T-helper 1 cell treated with Interleukin-12 subunit alpha and Interleukin-12 subunit beta and Interleukin-4 antibody, amounts not matched to agents 30 μg/mL and 1 μg/mL, for 36 hours (primary cell): ENCODE measurements around the gene TMEFF1.

Source experiments
- H3K27ac Mint-ChIP-seq: one replicate; pipeline ENCODE4 v1.8.0; 2021; ENCODE audit warnings: mild to moderate bottlenecking, mixed read lengths
- H3K27me3 Mint-ChIP-seq: one replicate; pipeline ENCODE4 v1.8.0; 2021; ENCODE audit warnings: low read depth, mixed read lengths
- H3K36me3 Mint-ChIP-seq: one replicate; pipeline ENCODE4 v1.8.0; 2021; ENCODE audit warnings: low read depth, mixed read lengths
- H3K4me1 Mint-ChIP-seq: one replicate; pipeline ENCODE4 v1.8.0; 2021; ENCODE audit warnings: low read depth, mixed read lengths
- H3K4me3 Mint-ChIP-seq: one replicate; pipeline ENCODE4 v1.8.0; 2021; ENCODE audit warnings: mild to moderate bottlenecking, moderate library complexity, mixed read lengths
- H3K9me3 Mint-ChIP-seq: one replicate; pipeline ENCODE4 v1.8.0; 2021; ENCODE audit warnings: mixed read lengths

The TMEFF1 gene

DNA sequence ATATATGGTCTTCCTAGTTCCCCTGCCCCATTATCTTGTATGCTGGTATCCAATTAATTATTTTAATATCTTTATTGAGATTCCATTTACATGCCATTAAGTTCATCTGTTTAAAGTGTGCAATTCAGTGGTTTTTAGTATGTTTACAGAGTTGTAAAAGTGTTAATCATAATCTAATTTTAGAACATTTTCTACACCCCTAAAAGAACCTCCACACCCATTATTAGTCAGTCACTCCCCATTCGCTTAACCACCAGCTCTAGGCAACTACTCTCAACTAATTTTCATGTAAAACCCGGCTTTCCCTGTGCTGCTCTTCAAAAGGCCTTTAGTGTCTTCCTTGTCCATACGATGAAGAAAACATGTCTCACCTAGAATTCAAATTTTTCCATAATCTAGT, 84.1 kb downstream of the TMEFF1 start:
- no peak overlapping the region for H3K27ac Mint-ChIP-seq
- H3K27me3 Mint-ChIP-seq, result no peaks in the 10 kb centered on the region
- no peaks in the 10 kb centered on the region for H3K9me3 Mint-ChIP-seq
- H3K4me3 Mint-ChIP-seq, result no peak overlapping the region
- no peaks in the 10 kb centered on the region for H3K36me3 Mint-ChIP-seq
- H3K4me1 Mint-ChIP-seq, result no peaks in the 10 kb centered on the region

DNA sequence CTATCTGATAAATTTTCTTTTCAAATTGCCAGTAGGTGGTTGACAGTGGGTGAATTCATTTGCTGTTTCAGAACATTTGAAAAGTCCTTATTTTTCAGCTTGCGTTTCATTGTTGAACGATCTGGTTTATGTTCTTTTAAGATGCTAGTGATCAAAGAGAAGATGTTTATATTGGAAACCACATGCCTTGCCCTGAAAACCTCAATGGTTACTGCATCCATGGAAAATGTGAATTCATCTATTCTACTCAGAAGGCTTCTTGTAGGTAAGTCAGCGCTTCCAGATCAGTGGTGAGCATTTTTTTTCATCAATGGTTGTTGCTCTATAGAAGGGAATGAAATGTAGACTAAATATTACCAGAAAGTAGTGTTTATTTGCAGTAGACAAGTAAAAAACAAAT, 88.3 kb downstream of the TMEFF1 start:
- Mint-ChIP-seq H3K9me3 (no peaks in the 10 kb centered on the region), H3K4me3 (no peak overlapping the region), H3K27ac (no peak overlapping the region), H3K36me3 (no peaks in the 10 kb centered on the region), H3K4me1 (no peaks in the 10 kb centered on the region), H3K27me3 (no peaks in the 10 kb centered on the region)

DNA sequence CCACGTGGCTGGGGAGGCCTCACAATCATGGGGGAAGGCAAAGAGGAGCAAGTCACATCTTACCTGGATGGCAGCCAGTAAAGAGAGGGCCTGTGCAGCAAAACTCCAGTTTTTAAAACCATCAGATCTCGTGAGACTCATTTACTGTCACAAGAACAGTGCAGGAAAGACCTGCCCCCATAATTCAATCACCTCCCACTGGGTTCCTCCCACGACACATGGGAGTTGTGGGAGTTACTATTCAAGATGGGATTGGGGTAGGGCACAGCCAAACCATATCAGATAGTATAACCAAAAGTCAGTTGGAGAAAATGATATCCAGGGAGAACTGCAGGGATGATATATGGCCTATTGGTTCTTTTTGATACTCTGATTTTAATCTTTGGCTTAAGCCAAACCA, 94.9 kb downstream of the TMEFF1 start:
- Mint-ChIP-seq H3K9me3 (no peaks in the 10 kb centered on the region), H3K4me1 (no peaks in the 10 kb centered on the region), H3K27ac (no peak overlapping the region), H3K36me3 (no peaks in the 10 kb centered on the region), H3K27me3 (no peaks in the 10 kb centered on the region), H3K4me3 (no peak overlapping the region)

DNA sequence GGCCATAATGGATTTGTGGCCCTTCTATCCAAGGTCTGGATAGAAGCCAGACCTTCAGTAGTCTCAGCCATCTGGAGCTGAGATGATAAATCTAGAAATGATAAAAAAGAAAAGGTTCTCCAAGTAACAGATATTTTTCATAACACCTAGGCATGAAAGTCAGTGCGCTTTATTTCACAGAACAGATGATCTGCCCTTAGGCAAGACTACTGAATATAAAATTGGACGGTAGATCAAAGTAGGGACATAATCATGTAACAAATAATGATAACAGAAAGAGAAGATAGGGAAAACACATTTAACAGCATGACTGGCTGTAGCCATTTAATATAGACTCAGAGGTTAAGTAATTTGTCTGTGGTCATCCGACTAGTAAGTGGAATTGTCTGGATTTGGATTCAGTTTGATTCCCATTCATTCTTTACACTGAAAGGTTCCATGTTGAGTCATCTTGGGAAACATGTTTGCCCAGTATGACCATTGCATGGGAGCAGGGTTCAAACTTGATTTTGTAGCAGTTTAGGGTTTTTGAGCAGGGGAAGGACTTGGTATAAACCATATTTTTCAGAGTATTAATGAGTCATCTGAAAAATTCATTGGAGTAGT, 100.8 kb downstream of the TMEFF1 start:
- no peaks in the 10 kb centered on the region for H3K9me3 Mint-ChIP-seq

DNA sequence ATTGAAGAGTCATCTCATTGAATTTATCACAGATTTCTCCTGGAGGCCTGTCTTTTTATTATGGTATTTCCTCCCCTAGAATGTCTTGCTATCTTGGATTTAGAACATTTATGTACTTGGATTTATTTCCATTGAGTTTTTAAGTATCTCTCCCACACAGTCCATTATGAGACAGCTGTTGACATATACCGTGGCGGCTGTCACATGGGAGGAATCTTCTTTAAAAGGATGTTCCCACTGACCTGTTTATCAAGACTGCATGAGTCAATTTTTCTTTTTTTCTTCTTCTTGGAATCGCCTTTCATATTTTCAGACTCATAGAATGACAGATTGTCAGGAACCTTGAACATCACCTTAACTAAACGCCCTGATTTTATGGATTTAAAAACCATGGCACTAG, 102.1 kb downstream of the TMEFF1 start:
- Mint-ChIP-seq H3K4me3 (no peak overlapping the region), H3K27me3 (no peaks in the 10 kb centered on the region), H3K9me3 (no peaks in the 10 kb centered on the region), H3K36me3 (no peaks in the 10 kb centered on the region), H3K27ac (no peak overlapping the region), H3K4me1 (no peaks in the 10 kb centered on the region)

More for the DNA sequence above, 100.8 kb downstream of the TMEFF1 start:
- H3K4me1 Mint-ChIP-seq, result no peaks in the 10 kb centered on the region
- no peaks in the 10 kb centered on the region for H3K36me3 Mint-ChIP-seq
- no peak overlapping the region for H3K4me3 Mint-ChIP-seq
- H3K27ac Mint-ChIP-seq, result no peak overlapping the region
- no peaks in the 10 kb centered on the region for H3K27me3 Mint-ChIP-seq

DNA sequence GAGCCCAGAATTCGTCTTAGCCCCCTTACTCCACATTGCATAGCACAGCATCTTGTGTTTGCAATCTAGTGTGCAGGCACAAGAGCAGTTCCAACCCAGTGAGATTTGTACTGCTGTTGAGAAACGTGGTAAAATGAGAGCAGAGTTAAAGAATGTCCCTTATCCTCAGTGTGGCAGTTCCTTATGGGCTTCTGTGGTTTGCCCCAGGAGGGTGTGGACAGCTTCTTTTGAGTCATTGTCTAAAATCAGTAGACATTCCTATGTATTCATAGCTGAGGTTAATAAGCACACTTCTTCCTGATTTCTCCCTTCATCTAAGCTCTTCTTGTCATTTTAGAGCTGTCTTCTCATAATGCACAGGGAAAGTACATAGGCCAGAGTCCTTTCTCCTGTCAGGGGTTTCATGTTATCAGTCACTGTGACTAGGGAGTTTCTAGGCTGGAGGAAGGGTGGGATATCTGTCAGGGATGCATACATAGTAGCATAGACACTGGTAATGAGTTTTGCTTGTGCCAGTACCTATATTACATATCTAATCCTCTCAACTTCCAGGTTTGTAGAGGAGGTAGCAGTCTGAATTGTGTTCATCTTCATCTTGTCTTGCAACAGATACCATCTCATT, 102.9 kb downstream of the TMEFF1 start:
- Mint-ChIP-seq H3K9me3 (no peaks in the 10 kb centered on the region), H3K36me3 (no peaks in the 10 kb centered on the region), H3K27me3 (no peaks in the 10 kb centered on the region), H3K4me3 (no peak overlapping the region), H3K27ac (no peak overlapping the region), H3K4me1 (no peaks in the 10 kb centered on the region)

DNA sequence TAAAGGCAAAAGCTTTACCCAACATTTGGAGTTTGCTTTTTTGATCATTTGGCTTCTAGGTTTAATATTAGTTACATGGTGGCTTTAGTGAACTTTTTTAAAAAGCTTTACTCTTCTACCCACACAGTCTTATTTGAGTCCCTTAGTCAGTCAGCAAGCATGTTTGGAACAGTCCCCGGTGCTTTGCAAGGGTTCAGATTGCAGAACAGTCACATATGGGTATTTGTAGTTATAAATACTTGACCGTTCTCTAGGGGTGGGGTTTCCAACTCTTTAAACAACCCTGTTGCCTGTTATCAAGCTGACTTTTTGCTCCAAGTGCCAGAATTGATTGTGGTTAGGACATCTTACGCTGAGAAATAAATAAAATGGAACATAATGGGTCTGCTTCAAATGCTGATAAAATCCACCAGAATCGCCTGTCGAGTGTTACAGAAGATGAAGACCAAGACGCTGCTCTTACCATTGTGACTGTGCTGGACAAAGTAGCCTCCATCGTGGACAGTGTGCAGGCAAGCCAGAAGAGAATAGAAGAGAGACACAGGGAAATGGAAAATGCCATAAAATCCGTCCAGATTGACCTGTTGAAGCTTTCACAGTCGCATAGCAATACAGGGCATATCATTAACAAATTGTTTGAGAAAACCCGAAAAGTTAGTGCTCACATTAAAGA, 105.0 kb downstream of the TMEFF1 start, which contains the start of gene CAVIN4:
CAVIN4 (plus strand) TSS at position 304 of the 673 bp plus-strand sequence; CDS start at position 369, 65 bp downstream.
- Mint-ChIP-seq H3K4me1 (no peaks in the 10 kb centered on the region), H3K27me3 (peaks cover 6% of the 10 kb centered on the region), H3K36me3 (no peaks in the 10 kb centered on the region), H3K4me3 (no peak within 1 kb of the TSS), H3K9me3 (no peaks in the 10 kb centered on the region), H3K27ac (no peak within 1 kb of the TSS)

DNA sequence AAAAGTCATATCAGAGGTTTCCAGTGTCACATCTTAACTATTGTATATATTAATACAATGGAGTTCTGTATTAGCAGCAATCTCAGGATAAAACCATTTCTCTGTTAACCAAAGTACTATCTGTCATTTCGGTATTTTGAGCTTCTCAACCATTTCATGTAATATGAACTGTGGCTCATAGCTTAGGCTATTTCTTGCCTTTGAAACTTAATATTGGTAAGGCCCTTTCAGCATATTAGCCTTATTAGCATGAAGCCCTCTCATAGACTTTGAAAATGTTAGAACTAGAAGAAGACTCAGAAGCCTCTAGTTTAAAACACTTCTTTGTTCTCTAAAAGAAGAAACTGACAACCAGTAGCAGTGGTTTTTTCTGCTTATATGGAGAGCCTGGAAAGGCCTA, 105.7 kb downstream of the TMEFF1 start:
- H3K4me3 Mint-ChIP-seq, result no peak overlapping the region
- no peaks in the 10 kb centered on the region for H3K9me3 Mint-ChIP-seq
- H3K4me1 Mint-ChIP-seq, result no peaks in the 10 kb centered on the region
- no peaks in the 10 kb centered on the region for H3K36me3 Mint-ChIP-seq
- H3K27me3 Mint-ChIP-seq, result peaks cover 6% of the 10 kb centered on the region
- no peak overlapping the region for H3K27ac Mint-ChIP-seq

DNA sequence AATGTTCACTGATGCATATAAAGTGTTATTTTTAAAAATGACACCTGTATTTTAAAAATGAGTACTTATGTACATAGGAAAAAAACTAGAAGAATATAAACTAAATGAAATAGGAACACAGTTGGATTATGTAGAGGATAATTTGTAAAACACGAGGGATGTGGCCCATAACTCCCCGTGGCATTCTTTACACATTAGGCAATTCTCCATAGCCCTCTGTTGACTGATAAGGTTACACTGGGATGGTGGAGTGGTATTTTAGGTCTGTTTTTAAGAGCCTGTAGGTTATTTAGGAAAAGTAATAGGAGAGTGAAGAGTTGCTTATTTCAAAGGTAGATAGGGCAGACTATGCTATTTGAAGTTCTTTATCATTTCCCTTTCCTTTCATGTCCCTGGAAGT, 106.7 kb downstream of the TMEFF1 start:
- H3K4me1 Mint-ChIP-seq, result no peaks in the 10 kb centered on the region
- H3K4me3 Mint-ChIP-seq, result no peak overlapping the region
- H3K27ac Mint-ChIP-seq, result no peak overlapping the region
- H3K36me3 Mint-ChIP-seq, result no peaks in the 10 kb centered on the region
- H3K9me3 Mint-ChIP-seq, result no peaks in the 10 kb centered on the region
- H3K27me3 Mint-ChIP-seq, result peaks cover 6% of the 10 kb centered on the region

DNA sequence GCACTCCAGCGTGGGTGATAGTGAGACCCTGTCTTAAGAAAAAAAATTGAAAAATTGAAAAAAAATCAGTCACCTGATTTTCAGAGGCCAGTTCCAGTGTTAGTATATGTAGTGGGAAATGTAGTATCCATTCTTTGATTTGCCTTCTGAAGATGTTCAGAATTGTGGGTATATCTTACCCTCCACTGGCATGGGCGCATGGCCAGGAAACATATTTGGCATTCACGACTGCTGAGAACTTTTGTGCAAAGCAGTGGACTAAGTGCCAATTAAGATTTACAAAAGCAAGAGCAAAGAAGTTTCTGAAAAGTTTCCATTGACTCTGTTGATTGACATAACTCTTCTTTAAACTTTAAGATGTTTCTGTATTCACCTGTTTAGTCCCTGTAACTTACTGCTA, 107.3 kb downstream of the TMEFF1 start:
- no peaks in the 10 kb centered on the region for H3K9me3 Mint-ChIP-seq

DNA sequence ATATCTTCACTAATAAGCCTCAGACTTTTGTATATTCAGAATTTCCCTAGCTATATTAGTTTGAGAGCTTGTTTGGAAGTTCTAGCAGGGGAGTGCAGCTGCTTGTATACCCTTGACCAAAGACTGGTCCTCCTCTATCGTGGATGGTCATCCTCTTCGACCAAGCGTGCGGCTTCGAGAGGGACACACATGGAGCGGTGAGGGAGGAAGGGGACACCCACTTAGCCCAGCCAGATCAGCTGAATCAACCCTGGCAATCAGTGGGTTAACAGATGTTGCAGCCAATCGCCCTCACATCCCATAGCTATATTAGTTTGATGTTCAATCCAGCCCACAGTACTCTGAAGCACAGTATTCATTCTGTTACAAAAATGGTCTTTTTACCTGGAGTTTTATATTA, 108.1 kb downstream of the TMEFF1 start:
- no peaks in the 10 kb centered on the region for H3K9me3 Mint-ChIP-seq
- H3K27me3 Mint-ChIP-seq, result peaks cover 6% of the 10 kb centered on the region
- H3K36me3 Mint-ChIP-seq, result no peaks in the 10 kb centered on the region

More for the DNA sequence above, 107.3 kb downstream of the TMEFF1 start:
- Mint-ChIP-seq H3K27me3 (peaks cover 6% of the 10 kb centered on the region), H3K4me1 (no peaks in the 10 kb centered on the region), H3K27ac (no peak overlapping the region), H3K4me3 (no peak overlapping the region), H3K36me3 (no peaks in the 10 kb centered on the region)

DNA sequence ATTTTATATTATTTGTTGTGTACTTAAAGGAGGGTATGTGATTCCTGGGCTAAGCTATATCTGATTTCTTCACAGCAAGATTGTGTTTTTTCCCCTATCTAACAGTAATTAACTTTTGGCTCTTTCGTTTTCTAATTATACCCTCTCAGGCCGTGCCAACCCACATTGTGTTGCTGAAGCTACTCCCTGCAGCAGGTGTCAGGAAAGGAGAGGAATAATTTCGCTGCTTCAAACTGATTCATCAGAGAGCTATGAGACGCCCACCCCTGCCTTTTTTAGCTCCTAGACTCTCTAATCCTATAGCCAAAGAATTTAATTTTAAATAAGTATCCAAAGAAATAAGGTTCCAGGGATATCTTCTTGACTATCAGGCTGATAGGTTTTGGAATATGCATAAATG, 108.7 kb downstream of the TMEFF1 start:
- H3K27me3 Mint-ChIP-seq, result peaks cover 6% of the 10 kb centered on the region
- no peaks in the 10 kb centered on the region for H3K36me3 Mint-ChIP-seq
- no peak overlapping the region for H3K27ac Mint-ChIP-seq
- H3K9me3 Mint-ChIP-seq, result no peaks in the 10 kb centered on the region
- H3K4me1 Mint-ChIP-seq, result no peaks in the 10 kb centered on the region
- H3K4me3 Mint-ChIP-seq, result no peak overlapping the region

More for the DNA sequence above, 108.1 kb downstream of the TMEFF1 start:
- H3K4me3 Mint-ChIP-seq, result no peak overlapping the region
- H3K27ac Mint-ChIP-seq, result no peak overlapping the region
- no peaks in the 10 kb centered on the region for H3K4me1 Mint-ChIP-seq

DNA sequence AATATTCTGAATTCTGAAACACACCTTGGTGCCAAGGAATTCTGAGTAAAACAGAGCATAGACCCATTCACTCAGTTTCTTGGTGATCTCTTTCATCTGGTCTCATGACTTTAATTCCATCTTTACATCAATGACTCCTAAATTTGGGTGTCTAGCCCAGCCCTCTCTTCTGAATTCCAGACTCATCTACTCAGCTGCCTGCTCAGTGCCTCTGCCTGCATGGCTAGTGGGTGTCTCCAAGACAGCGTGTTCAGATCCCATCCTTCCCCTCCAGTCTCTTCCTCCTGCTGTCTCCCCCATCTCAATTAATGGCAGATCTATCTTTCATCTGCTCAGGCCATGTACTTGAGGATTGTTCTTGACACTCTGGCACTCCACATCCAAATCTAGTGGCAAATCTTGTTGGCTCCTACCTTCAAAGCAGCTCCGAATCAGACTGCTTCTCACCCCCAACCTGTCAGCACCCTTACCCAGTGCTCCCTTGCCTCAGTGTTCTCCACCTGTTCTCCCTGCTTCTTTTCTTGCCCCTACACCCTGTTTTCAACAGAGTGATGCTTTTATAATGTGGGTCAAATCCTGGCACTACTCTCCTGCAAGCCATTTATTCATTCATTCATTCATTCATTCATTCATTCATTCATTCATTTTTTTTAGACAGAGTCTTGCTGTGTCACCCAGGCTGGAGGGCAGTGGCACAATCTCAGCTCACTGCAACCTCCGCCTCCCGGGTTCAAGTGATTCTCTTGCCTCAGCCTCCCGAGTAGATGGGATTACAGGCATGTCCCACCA, 110.3 kb downstream of the TMEFF1 start:
- Mint-ChIP-seq H3K9me3 (no peaks in the 10 kb centered on the region), H3K36me3 (no peaks in the 10 kb centered on the region), H3K27me3 (peaks cover 6% of the 10 kb centered on the region), H3K4me1 (no peaks in the 10 kb centered on the region), H3K27ac (no peak overlapping the region), H3K4me3 (no peak overlapping the region)

DNA sequence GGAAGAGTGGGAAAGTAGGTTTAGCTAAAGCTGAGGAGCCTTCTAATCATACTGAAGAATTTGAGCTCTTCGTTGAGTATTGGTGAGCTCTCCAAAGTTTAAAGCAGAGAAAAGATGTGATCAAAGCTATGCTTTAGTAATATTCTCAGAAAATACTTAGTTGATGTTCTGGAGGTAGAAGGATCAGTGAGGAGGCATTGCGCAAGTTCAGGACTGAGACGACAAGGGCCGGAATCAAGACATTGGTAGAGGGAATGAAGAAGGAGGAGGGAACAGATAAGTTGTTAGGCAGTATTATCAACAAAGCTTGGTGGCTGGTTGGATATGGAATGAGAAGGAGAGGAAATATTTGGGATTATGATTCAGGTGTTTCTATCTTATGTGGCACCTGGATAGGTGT, 112.0 kb downstream of the TMEFF1 start:
- Mint-ChIP-seq H3K27ac (no peak overlapping the region), H3K4me3 (no peak overlapping the region), H3K27me3 (peaks cover 6% of the 10 kb centered on the region), H3K36me3 (no peaks in the 10 kb centered on the region), H3K4me1 (no peaks in the 10 kb centered on the region), H3K9me3 (no peaks in the 10 kb centered on the region)
